Lung (tissue), 12 donors: ENCODE measurements around the gene ZFP1. TPM values are rescaled to one million over a fixed set of nuclear protein-coding genes. Genes with fewer than 3 reads are reported as not detected.

Source experiments
- ATAC-seq: fragments of 200-7000 bp; cut with Tn5 transposase; one replicate; pipeline ENCODE4 v1.9.1; 2020; ENCODE audit warnings: moderate number of reproducible peaks; ENCODE audit not compliant: insufficient read depth, low FRiP score
- DNase-seq, 3 donors: peaks; one replicate each; pipeline ENCODE4 v3.0.0-alpha.2; 2013 to 2017
- H3K27ac ChIP-seq, 2 donors: one replicate each; pipeline ENCODE4 v1.5.1; 2013; ENCODE audit warnings: mild to moderate bottlenecking in 2 of 2, moderate library complexity in 2 of 2, control low read depth in 1 of 2, inconsistent platforms in 1 of 2, low read depth in 1 of 2, low read length in 1 of 2
- H3K27me3 ChIP-seq, 3 donors: one replicate each; pipeline ENCODE4 v1.5.1; 2013; ENCODE audit warnings: low read length in 2 of 3; ENCODE audit not compliant: control insufficient read depth in 3 of 3, insufficient read depth in 3 of 3
- H3K36me3 ChIP-seq, 4 donors: one replicate each; pipeline ENCODE4 v1.5.1; 2013; ENCODE audit warnings: low read length in 4 of 4, mild to moderate bottlenecking in 1 of 4, moderate library complexity in 1 of 4; ENCODE audit not compliant: control insufficient read depth in 4 of 4, insufficient read depth in 4 of 4
- H3K4me1 ChIP-seq, 5 donors: one replicate each; pipeline ENCODE4 v1.5.1; 2013; ENCODE audit warnings: low read length in 5 of 5, mild to moderate bottlenecking in 2 of 5, moderate library complexity in 1 of 5; ENCODE audit not compliant: control insufficient read depth in 5 of 5, insufficient read depth in 5 of 5
- H3K4me3 ChIP-seq: one replicate; pipeline ENCODE4 v1.5.1; 2013; ENCODE audit warnings: mild to moderate bottlenecking, control low read depth, moderate library complexity
- H3K9ac ChIP-seq, 2 donors: one replicate each; pipeline ENCODE4 v1.5.1; 2013; ENCODE audit warnings: low read length in 2 of 2, control low read depth in 1 of 2; ENCODE audit not compliant: insufficient read depth in 1 of 2
- H3K9me3 ChIP-seq, 4 donors: one replicate each; pipeline ENCODE4 v1.5.1; 2013; ENCODE audit warnings: low read length in 3 of 4, mild to moderate bottlenecking in 1 of 4, moderate library complexity in 1 of 4; ENCODE audit not compliant: control insufficient read depth in 4 of 4, insufficient read depth in 3 of 4
- WGBS, 2 donors: extraction: QIAGEN DNeasy Blood & Tissue Kit; methylation state at CpG; one replicate each; pipeline ENCODE4 v1.1.7; 2013; 5-methylcytosine and 5-hydroxymethylcytosine counted together
- polyA plus RNA-seq, 2 donors: library from polyadenylated mRNA; stranded (reverse); fragments of 200-250 nt; gene quantifications; one replicate each; pipeline ENCODE4 v1.2.1, GENCODE V29; 2013
- total RNA-seq, 2 donors: library from RNA; depleted of rRNA in 1 of 2; stranded (reverse); fragments of >200 nt in 1 of 2; gene quantifications; one replicate each; pipeline ENCODE4 v1.2.1, GENCODE V29; 2014 to 2021
- TF ChIP-seq, protein P1 (sequence below): IDR thresholded peaks from 2 replicates; pipeline ENCODE4 v1.5.1; 2012; ENCODE audit warnings: mild to moderate bottlenecking; ENCODE audit errors: control extremely low read depth, extremely low read depth
- donor health status: control.
- donor health status: control.
- donor health status: Bipolar disorder and iron deficiency.
- donor health status: healthy.
- donor health status: DM: yes; HTN: yes; CAD: no.

ZFP1 gene
- total and polyA plus RNA-seq, 4 donors = 3.3 to 18.4 (median 6.1) TPM

DNA sequence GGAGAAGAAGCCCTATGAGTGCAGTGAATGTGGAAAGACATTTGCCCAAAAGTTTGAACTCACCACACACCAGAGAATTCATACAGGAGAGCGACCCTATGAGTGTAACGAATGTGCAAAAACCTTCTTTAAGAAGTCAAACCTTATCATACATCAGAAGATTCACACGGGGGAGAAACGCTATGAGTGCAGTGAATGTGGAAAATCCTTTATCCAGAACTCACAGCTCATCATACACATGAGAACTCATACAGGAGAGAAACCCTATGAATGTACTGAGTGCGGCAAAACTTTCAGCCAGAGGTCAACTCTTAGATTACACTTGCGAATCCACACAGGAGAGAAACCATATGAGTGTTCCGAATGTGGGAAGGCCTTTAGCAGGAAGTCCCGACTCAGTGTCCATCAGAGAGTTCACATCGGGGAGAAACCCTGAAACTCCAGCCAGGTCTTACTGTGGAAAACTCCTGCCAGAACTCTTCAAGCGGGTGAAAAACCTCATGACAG is 21.6 kb downstream of the ZFP1 start:
- 95 to 97% methylated on average over 10 of the region's 10 CpGs for WGBS, 2 donors
- no peak overlapping the region for H3K27ac ChIP-seq
- no peak for ATAC-seq
- peaks cover 21 to 52% (median 28%) of the 10 kb centered on the region in 4 donors for H3K9me3 ChIP-seq
- H3K36me3 ChIP-seq = peaks cover 14 to 64% (median 57%) of the 10 kb centered on the region in 4 donors
- no peak overlapping the region for H3K9ac ChIP-seq
- no peak for DNase-seq
- no peak overlapping the region for H3K4me3 ChIP-seq
- H3K27me3 ChIP-seq = no peaks in the 10 kb centered on the region
- TF ChIP-seq, protein P1, sequence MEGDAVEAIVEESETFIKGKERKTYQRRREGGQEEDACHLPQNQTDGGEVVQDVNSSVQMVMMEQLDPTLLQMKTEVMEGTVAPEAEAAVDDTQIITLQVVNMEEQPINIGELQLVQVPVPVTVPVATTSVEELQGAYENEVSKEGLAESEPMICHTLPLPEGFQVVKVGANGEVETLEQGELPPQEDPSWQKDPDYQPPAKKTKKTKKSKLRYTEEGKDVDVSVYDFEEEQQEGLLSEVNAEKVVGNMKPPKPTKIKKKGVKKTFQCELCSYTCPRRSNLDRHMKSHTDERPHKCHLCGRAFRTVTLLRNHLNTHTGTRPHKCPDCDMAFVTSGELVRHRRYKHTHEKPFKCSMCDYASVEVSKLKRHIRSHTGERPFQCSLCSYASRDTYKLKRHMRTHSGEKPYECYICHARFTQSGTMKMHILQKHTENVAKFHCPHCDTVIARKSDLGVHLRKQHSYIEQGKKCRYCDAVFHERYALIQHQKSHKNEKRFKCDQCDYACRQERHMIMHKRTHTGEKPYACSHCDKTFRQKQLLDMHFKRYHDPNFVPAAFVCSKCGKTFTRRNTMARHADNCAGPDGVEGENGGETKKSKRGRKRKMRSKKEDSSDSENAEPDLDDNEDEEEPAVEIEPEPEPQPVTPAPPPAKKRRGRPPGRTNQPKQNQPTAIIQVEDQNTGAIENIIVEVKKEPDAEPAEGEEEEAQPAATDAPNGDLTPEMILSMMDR = no peak
- no peaks in the 10 kb centered on the region for H3K4me1 ChIP-seq

DNA sequence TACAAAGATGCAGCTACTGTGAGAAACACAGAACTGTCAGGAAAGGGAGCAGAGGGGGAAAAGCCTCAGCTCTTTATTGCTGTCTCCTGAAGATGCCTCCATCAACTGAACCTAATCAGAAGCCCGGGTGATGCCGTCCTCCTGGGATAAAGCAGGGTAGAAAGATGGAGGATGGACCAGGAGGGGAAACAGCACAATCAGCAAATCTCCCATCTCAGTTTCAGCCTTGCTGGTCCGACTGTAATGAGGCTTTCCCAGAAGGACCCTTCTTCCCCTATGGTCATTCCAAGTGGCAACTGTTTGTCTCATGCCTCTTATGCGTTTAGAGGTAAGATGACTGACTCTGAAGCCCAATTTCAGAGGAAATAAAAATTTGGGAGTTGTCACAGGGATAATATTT is 24.3 kb downstream of the ZFP1 start:
- peaks cover 12 to 46% (median 40%) of the 10 kb centered on the region in 4 donors for H3K36me3 ChIP-seq
- H3K4me3 ChIP-seq = no peak overlapping the region
- ATAC-seq (no peak), DNase-seq (no peak)
- H3K9me3 ChIP-seq = peaks cover 23 to 50% (median 30%) of the 10 kb centered on the region in 4 donors
- no peak overlapping the region for H3K9ac ChIP-seq
- H3K27me3 ChIP-seq = no peaks in the 10 kb centered on the region
- 95 to 100% methylated on average over 4 of the region's 4 CpGs for WGBS, 2 donors
- no peaks in the 10 kb centered on the region for H3K4me1 ChIP-seq
- TF ChIP-seq, protein P1 = no peak
- no peak overlapping the region for H3K27ac ChIP-seq

DNA sequence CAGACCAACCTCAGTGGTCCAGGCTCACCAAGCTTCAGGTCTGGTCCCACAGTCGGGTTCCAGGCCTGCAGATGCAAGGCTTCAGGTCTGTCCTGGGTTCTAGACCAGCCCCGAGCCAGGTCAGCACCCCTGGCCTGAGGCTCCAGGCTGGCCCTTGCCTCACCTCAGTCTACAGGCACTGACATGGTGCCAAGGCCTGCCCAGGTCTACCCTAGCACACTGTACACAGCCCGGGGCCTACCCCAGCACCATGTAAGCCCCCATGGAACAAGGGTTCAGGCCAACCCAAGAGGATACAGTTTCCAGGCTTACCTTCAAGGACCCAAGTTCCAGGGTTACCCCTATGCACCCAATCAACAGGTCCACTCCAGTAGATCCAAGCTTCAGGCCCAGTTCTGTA is 26.8 kb downstream of the ZFP1 start:
- TF ChIP-seq, protein P1 = no peak
- ATAC-seq (no peak), DNase-seq (no peak)
- H3K4me3 ChIP-seq = no peak overlapping the region
- no peaks in the 10 kb centered on the region for H3K27me3 ChIP-seq
- 94 to 97% methylated on average over 3 of the region's 3 CpGs for WGBS, 2 donors
- no peak overlapping the region for H3K27ac ChIP-seq
- peaks cover 1 to 21% (median 17%) of the 10 kb centered on the region in 4 donors for H3K36me3 ChIP-seq
- H3K9ac ChIP-seq = no peak overlapping the region
- H3K4me1 ChIP-seq = no peaks in the 10 kb centered on the region
- peaks cover 11 to 35% (median 21%) of the 10 kb centered on the region in 4 donors for H3K9me3 ChIP-seq

DNA sequence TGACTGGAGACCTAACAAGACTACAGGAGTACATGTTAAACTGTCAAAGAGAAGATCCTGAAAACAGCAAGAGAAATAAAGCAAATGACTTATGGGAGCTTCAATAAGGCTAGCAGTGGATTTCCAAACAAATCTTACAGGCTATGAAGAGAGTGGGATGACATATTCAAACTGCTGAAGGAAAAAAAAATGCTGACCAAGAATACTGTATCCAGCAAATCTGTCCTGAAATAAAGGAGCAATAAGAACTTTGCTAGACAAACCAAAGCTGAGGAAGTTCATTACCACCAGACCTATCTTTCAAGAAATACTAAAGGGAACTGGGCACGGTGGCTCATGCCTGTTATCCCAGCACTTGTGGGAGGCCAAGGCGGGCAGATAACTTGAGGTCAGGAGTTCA is 28.6 kb downstream of the ZFP1 start:
- Histone ChIP-seq H3K4me1 (no peaks in the 10 kb centered on the region), H3K27me3 (no peaks in the 10 kb centered on the region), H3K4me3 (no peak overlapping the region), H3K9ac (no peak overlapping the region), H3K36me3 (peaks cover 0 to 8% (median 6%) of the 10 kb centered on the region in 4 donors), H3K9me3 (peaks cover 2 to 25% (median 14%) of the 10 kb centered on the region in 4 donors), H3K27ac (no peak overlapping the region)
- no peak for ATAC-seq
- WGBS, 2 donors = 94 to 97% methylated on average over 2 of the region's 2 CpGs
- TF ChIP-seq, protein P1 = no peak
- DNase-seq = no peak
